DND-41 (cell line): ENCODE results near the gene RGS5.

Experiments
- EZH2 ChIP-seq: IDR thresholded peaks from 3 replicates; pipeline ENCODE4 v1.6.1; 2012; ENCODE audit warnings: borderline replicate concordance, low read depth, mild to moderate bottlenecking, moderate library complexity, low read length, inconsistent platforms; ENCODE audit not compliant: severe bottlenecking
- TF ChIP-seq, protein P1 (sequence below): IDR thresholded peaks from 2 replicates; pipeline ENCODE4 v1.5.1; 2012; ENCODE audit warnings: borderline replicate concordance, low read length, moderate library complexity, mild to moderate bottlenecking; ENCODE audit not compliant: poor library complexity, severe bottlenecking; ENCODE audit errors: extremely low read depth

GRCh38 chr1:163137556-163138265, 65.0 kb downstream of the RGS5 start:
- TF ChIP-seq, protein P1, sequence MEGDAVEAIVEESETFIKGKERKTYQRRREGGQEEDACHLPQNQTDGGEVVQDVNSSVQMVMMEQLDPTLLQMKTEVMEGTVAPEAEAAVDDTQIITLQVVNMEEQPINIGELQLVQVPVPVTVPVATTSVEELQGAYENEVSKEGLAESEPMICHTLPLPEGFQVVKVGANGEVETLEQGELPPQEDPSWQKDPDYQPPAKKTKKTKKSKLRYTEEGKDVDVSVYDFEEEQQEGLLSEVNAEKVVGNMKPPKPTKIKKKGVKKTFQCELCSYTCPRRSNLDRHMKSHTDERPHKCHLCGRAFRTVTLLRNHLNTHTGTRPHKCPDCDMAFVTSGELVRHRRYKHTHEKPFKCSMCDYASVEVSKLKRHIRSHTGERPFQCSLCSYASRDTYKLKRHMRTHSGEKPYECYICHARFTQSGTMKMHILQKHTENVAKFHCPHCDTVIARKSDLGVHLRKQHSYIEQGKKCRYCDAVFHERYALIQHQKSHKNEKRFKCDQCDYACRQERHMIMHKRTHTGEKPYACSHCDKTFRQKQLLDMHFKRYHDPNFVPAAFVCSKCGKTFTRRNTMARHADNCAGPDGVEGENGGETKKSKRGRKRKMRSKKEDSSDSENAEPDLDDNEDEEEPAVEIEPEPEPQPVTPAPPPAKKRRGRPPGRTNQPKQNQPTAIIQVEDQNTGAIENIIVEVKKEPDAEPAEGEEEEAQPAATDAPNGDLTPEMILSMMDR = no peak
- TF ChIP-seq EZH2 = no peak
